GM12872 (cell line): ENCODE measurements around the gene RNF114.

Source experiments
- CTCF ChIP-seq: IDR thresholded peaks from 3 replicates; pipeline ENCODE4 v1.5.1; 2011; ENCODE audit warnings: low read depth, mild to moderate bottlenecking, low read length, moderate library complexity; ENCODE audit not compliant: insufficient read depth

RNF114 gene

GRCh38 chr20:49890471-49891361 is 45.5 kb upstream of the RNF114 start:
- no peak for TF ChIP-seq CTCF

DNA sequence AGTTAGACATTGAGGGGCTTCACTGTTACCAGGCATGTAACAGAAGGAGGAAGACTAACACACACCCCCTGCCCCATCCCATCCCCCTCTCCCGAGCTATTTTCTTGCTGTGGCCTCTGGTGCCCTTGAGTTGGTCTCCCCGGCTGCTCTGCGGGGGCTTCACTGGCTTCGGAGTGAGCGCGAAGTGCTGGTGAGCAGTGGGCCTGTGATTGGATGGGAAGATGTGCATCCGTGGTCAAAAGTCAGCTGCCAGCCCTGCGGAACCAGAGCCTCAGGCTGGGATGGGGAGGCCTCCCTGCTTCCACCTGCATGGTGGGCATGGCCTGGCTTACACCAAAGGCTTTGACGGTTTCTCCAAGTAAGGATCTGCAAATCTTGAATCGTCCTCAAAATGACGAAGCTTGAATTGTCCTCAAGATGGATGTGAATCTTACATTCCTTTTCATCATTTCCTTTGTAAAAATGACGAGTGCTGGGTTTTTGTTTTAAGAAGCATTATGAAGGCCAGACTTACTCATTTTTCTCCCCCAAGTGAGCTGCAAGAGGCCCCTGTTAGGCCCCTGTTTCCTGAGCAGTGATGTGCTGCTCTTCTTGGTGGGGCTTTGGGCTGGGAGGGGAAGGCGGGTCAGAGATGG is 44.6 kb upstream of the RNF114 start:
- no peak for TF ChIP-seq CTCF

GRCh38 chr20:49892260-49892659 is 43.9 kb upstream of the RNF114 start:
- TF ChIP-seq CTCF, result no peak

DNA sequence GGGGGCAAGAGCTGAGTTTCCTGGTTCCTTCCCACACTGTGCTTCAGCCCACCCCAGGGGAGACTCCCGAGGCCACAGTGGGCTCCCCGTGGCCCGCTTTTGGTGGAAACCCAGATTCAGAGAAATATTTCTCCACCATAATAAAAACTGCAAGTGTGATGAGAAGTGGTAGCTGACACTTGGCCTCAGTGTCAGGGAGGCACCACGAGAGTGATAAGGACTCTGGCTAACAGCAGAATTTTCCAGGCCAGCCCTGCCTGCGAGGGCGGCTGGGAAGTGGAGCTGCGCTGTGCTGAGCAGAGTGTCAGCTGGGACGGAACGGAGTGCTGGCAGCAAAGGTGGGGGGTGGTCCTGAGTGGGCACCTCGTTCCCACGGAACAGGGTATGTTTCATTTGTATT is 43.4 kb upstream of the RNF114 start:
- no peak for TF ChIP-seq CTCF

- TF ChIP-seq CTCF, result no peak
These were observed 42.7 kb upstream of the RNF114 start for GRCh38 chr20:49893242-49894072.

GRCh38 chr20:49894073-49894470 is 42.1 kb upstream of the RNF114 start:
- no peak for TF ChIP-seq CTCF

GRCh38 chr20:49896204-49896603 is 40.0 kb upstream of the RNF114 start:
- no peak for TF ChIP-seq CTCF
